H1 (cell line): ENCODE data around the gene CCDC110. TPM values are rescaled to one million over a fixed set of nuclear protein-coding genes. Genes with fewer than 3 reads are reported as not detected.

Experiments used
- CTCF ChIA-PET: fragments of 300-600 bp; sonication (Branson Sonifier 250); formaldehyde crosslinking; loops from one replicate; lab custom pipeline; 2021; ENCODE audit not compliant: partially characterized antibody; lab: Charles Lee
- POLR2A ChIA-PET: fragments of 300-600 bp; sonication (Branson Sonifier 250); formaldehyde crosslinking; loops from one replicate; lab custom pipeline; 2021; ENCODE audit warnings: inconsistent platforms; ENCODE audit not compliant: partially characterized antibody; lab: Charles Lee
- DNase-seq, 2 experiments: peaks; one replicate each; pipeline versions ENCODE4 v3.0.0 to v3.0.0-alpha.2; 2010 to 2022; ENCODE audit warnings: low spot score in 2 of 2, low read depth in 1 of 2, mixed read lengths in 1 of 2
- FAIRE-seq: peaks from 2 replicates; lab custom pipeline; 2011; peaks lifted over from hg19 to GRCh38; lab: Jason Lieb, UNC
- H2AFZ ChIP-seq: 2 replicates; pipeline ENCODE4 v1.8.1; 2012; ENCODE audit warnings: low read length, inconsistent platforms
- H2AK5ac ChIP-seq: 2 replicates; pipeline ENCODE4 v1.6.1; 2013; ENCODE audit warnings: low read depth, low read length
- H2BK120ac ChIP-seq: replicated peaks from 2 replicates; pipeline ENCODE3; 2013; ENCODE audit warnings: low read depth, low read length, inconsistent platforms
- H2BK12ac ChIP-seq: 2 replicates; pipeline ENCODE4 v1.6.1; 2013; ENCODE audit warnings: low read depth, low read length
- H2BK15ac ChIP-seq: 2 replicates; pipeline ENCODE4 v1.6.1; 2013; ENCODE audit warnings: low read length
- H2BK20ac ChIP-seq: 2 replicates; pipeline ENCODE4 v1.6.1; 2013; ENCODE audit warnings: low read length
- H2BK5ac ChIP-seq: 2 replicates; pipeline ENCODE4 v1.6.1; 2013; ENCODE audit warnings: low read depth, low read length
- H3K14ac ChIP-seq: 2 replicates; pipeline ENCODE4 v1.6.1; 2013; ENCODE audit warnings: inconsistent platforms; ENCODE audit not compliant: insufficient read length
- H3K18ac ChIP-seq: 2 replicates; pipeline ENCODE4 v1.6.1; 2013; ENCODE audit warnings: low read length; ENCODE audit errors: extremely low read depth
- H3K23ac ChIP-seq: 2 replicates; pipeline ENCODE4 v1.6.1; 2013; ENCODE audit warnings: inconsistent platforms; ENCODE audit not compliant: insufficient read length
- H3K23me2 ChIP-seq: 2 replicates; pipeline ENCODE4 v1.6.1; 2013; ENCODE audit warnings: low read depth, low read length
- H3K27ac ChIP-seq: 2 replicates; pipeline ENCODE4 v1.6.1; 2011; ENCODE audit warnings: low read depth, low read length, inconsistent platforms
- H3K27me3 ChIP-seq, 4 experiments: replicated peaks in 1 of 4; 1 replicate in 1 of 4; 2 replicates in 3 of 4; pipeline versions ENCODE4 v1.6.1 to v1.8.1; 2011 to 2013; ENCODE audit warnings: low read length in 3 of 4, mild to moderate bottlenecking in 3 of 4, inconsistent platforms in 2 of 4, mixed read lengths in 2 of 4, moderate library complexity in 1 of 4; ENCODE audit not compliant: control insufficient read depth in 3 of 4, insufficient read depth in 3 of 4; ENCODE audit errors: extremely low read depth in 1 of 4
- H3K36me3 ChIP-seq, 4 experiments: 2 replicates each; pipeline versions ENCODE4 v1.6.1 to v1.8.1; 2011 to 2013; ENCODE audit warnings: mild to moderate bottlenecking in 4 of 4, low read length in 3 of 4, moderate library complexity in 2 of 4, control low read depth in 1 of 4, inconsistent platforms in 1 of 4; ENCODE audit not compliant: insufficient read depth in 4 of 4, control insufficient read depth in 2 of 4
- H3K4ac ChIP-seq: replicated peaks from 2 replicates; pipeline ENCODE3; 2013; ENCODE audit warnings: low read length, low read depth, mixed read lengths, inconsistent platforms; ENCODE audit not compliant: insufficient read length
- H3K4me1 ChIP-seq, 4 experiments: replicated peaks in 1 of 4; 1 replicate in 1 of 4; 2 replicates in 3 of 4; pipeline versions ENCODE4 v1.6.1 to v1.8.1; 2011 to 2013; ENCODE audit warnings: low read length in 3 of 4, inconsistent platforms in 2 of 4, mixed read lengths in 1 of 4; ENCODE audit not compliant: insufficient read depth in 4 of 4, control insufficient read depth in 3 of 4
- H3K4me2 ChIP-seq, 2 experiments: 2 replicates each; pipeline versions ENCODE4 v1.6.1 to v1.8.1; 2011 to 2013; ENCODE audit warnings: low read depth in 2 of 2, low read length in 2 of 2, control low read depth in 1 of 2, inconsistent platforms in 1 of 2, mild to moderate bottlenecking in 1 of 2; ENCODE audit not compliant: insufficient read depth in 1 of 2
- H3K4me3 ChIP-seq, 4 experiments: fragments of 200-600, 300-600 bp in 1 of 4; sonication (generic), shearing (Covaris generic), sonication (Bioruptor Twin) in 1 of 4; 2 replicates each; pipeline versions ENCODE4 v1.5.1 to v1.8.1; 2011 to 2016; ENCODE audit warnings: low read length in 4 of 4, low read depth in 3 of 4, control low read depth in 2 of 4, inconsistent platforms in 2 of 4, mild to moderate bottlenecking in 2 of 4, mixed read lengths in 1 of 4, moderate library complexity in 1 of 4; ENCODE audit not compliant: insufficient read depth in 2 of 4; ENCODE audit errors: extremely low read depth in 1 of 4
- H3K56ac ChIP-seq: replicated peaks from 2 replicates; pipeline ENCODE3; 2013; ENCODE audit warnings: low read depth, mild to moderate bottlenecking, mixed read lengths, low read length, inconsistent platforms; ENCODE audit not compliant: insufficient read length
- H3K79me1 ChIP-seq: 2 replicates; pipeline ENCODE4 v1.6.1; 2013; ENCODE audit warnings: low read depth, low read length, control low read depth
- H3K79me2 ChIP-seq, 2 experiments: 2 replicates each; pipeline versions ENCODE4 v1.6.1 to v1.8.1; 2012 to 2013; ENCODE audit warnings: low read length in 2 of 2, mild to moderate bottlenecking in 2 of 2, inconsistent platforms in 1 of 2; ENCODE audit not compliant: insufficient read depth in 2 of 2, control insufficient read depth in 1 of 2
- H3K9ac ChIP-seq, 4 experiments: replicated peaks in 1 of 4; 1 replicate in 1 of 4; 2 replicates in 3 of 4; pipeline versions ENCODE4 v1.6.1 to v1.8.1; 2011 to 2013; ENCODE audit warnings: low read depth in 3 of 4, low read length in 3 of 4, control low read depth in 2 of 4, mild to moderate bottlenecking in 2 of 4, moderate library complexity in 2 of 4, inconsistent platforms in 1 of 4; ENCODE audit errors: extremely low read depth in 1 of 4
- H3K9me3 ChIP-seq, 2 experiments: 2 replicates each; pipeline versions ENCODE4 v1.6.1 to v1.8.1; 2012 to 2013; ENCODE audit warnings: mild to moderate bottlenecking in 2 of 2, moderate library complexity in 2 of 2, control low read depth in 1 of 2, inconsistent platforms in 1 of 2, low read depth in 1 of 2, low read length in 1 of 2, mixed read lengths in 1 of 2; ENCODE audit not compliant: insufficient read depth in 2 of 2
- H4K20me1 ChIP-seq, 2 experiments: replicated peaks in 1 of 2; 2 replicates each; pipeline versions ENCODE3 to v1.8.1; 2011 to 2013; ENCODE audit warnings: inconsistent platforms in 2 of 2, low read length in 2 of 2, mild to moderate bottlenecking in 1 of 2; ENCODE audit not compliant: insufficient read depth in 2 of 2, control insufficient read depth in 1 of 2
- H4K5ac ChIP-seq: 2 replicates; pipeline ENCODE4 v1.6.1; 2013; ENCODE audit warnings: low read length, low read depth, mixed read lengths, inconsistent platforms; ENCODE audit not compliant: insufficient read length
- H4K8ac ChIP-seq: 2 replicates; pipeline ENCODE4 v1.8.0; 2013; ENCODE audit warnings: mild to moderate bottlenecking, moderate library complexity, low read length, inconsistent platforms; ENCODE audit not compliant: insufficient read depth; ENCODE audit errors: extremely low read depth
- H4K91ac ChIP-seq: replicated peaks from 2 replicates; pipeline ENCODE3; 2013; ENCODE audit warnings: low read length, mixed read lengths, inconsistent platforms; ENCODE audit not compliant: insufficient read length
- CBX5 ChIP-seq: fragments of 300-800, 300-1000 bp; sonication (generic); IDR thresholded peaks from 2 replicates; pipeline ENCODE4 v1.7.1; 2016; ENCODE audit warnings: antibody characterized with exemption, low read length, low read depth
- FOSL1 ChIP-seq: IDR thresholded peaks from 2 replicates; pipeline ENCODE4 v1.6.1; 2011; ENCODE audit warnings: mild to moderate bottlenecking, low read depth, low read length, moderate library complexity; ENCODE audit not compliant: insufficient read depth
- GABPA ChIP-seq: IDR thresholded peaks from 2 replicates; pipeline ENCODE4 v1.6.1; 2011; ENCODE audit warnings: mild to moderate bottlenecking, low read length, moderate library complexity, borderline replicate concordance; ENCODE audit not compliant: insufficient read depth
- KDM5A ChIP-seq: fragments of 200-600 bp; IDR thresholded peaks from 2 replicates; pipeline ENCODE4 v1.7.1; 2012; ENCODE audit warnings: mild to moderate bottlenecking, low read length, inconsistent platforms, mixed read lengths
- MAX ChIP-seq: IDR thresholded peaks from 2 replicates; pipeline ENCODE4 v1.6.1; 2012; ENCODE audit warnings: inconsistent platforms
- NRF1 ChIP-seq: IDR thresholded peaks from 2 replicates; pipeline ENCODE4 v1.6.1; 2011; ENCODE audit warnings: mild to moderate bottlenecking, low read depth, low read length, improper control_type of control experiment
- POU5F1 ChIP-seq: IDR thresholded peaks from 2 replicates; pipeline ENCODE4 v1.6.1; 2011; ENCODE audit warnings: low read depth, mild to moderate bottlenecking, low read length, moderate library complexity
- RFX5 ChIP-seq: IDR thresholded peaks from 2 replicates; pipeline ENCODE4 v1.6.1; 2011; ENCODE audit warnings: low read depth, low read length, improper control_type of control experiment, borderline replicate concordance
- SP1 ChIP-seq: IDR thresholded peaks from 2 replicates; pipeline ENCODE4 v1.6.1; 2011; ENCODE audit warnings: low read depth, low read length
- TAF7 ChIP-seq: optimal IDR thresholded peaks from 2 replicates; pipeline ENCODE3; 2011; ENCODE audit warnings: low read depth, mild to moderate bottlenecking, inconsistent platforms, low read length, moderate library complexity, borderline replicate concordance
- ZNF274 ChIP-seq: IDR thresholded peaks from 2 replicates; pipeline ENCODE4 v1.7.0; 2012; ENCODE audit warnings: low read length, borderline replicate concordance; ENCODE audit errors: extremely low read depth
- WGBS, 2 experiments: shearing (Covaris generic) in 1 of 2; methylation state at CpG; one replicate each; pipeline versions ENCODE4 v1.1.6 to v1.1.7; 2013 to 2015; ENCODE audit warnings: low lambda C conversion rate in 2 of 2, mixed read lengths in 2 of 2, inconsistent platforms in 1 of 2, low coverage in 1 of 2, missing lambda C conversion rate in 1 of 2; ENCODE audit not compliant: insufficient replicate concordance in 2 of 2, insufficient coverage in 1 of 2, insufficient read length in 1 of 2; ENCODE audit errors: extremely low coverage in 1 of 2, missing lambda C conversion rate in 1 of 2; 5-methylcytosine and 5-hydroxymethylcytosine counted together
- polyA plus RNA-seq, 7 experiments: library from polyadenylated mRNA; depleted of rRNA in 3 of 7; stranded (reverse) in 5 of 7; unstranded in 2 of 7; fragments of >200 nt in 5 of 7; fragments of 200-250 nt in 2 of 7; gene quantifications; 1 replicate in 5 of 7; 2 replicates in 1 of 7; 4 replicates in 1 of 7; pipeline versions ENCODE4 v1.2.1 to v1.2.3, GENCODE V29; 2011 to 2013; ENCODE audit warnings: missing spikeins in 2 of 7, mixed read lengths in 2 of 7
- total RNA-seq: library from RNA; stranded (reverse); fragmentation: NEBNext Ultra II Directional; extraction: Animal tissue kit (Norgen Biotek cat#: 25700); gene quantifications from 2 replicates; pipeline ENCODE4 v1.2.1, GENCODE V29; 2021
- TF ChIP-seq, protein P1 (sequence below): IDR thresholded peaks from 2 replicates; pipeline ENCODE4 v1.6.1; 2012; ENCODE audit warnings: low read length, inconsistent platforms

CCDC110 gene
- total and polyA plus RNA-seq, 2 of the 8 experiments (the other 6 are each of a cell fraction or from before 2014, with no cell fraction given): 0.33 to 3.1 TPM

DNA sequence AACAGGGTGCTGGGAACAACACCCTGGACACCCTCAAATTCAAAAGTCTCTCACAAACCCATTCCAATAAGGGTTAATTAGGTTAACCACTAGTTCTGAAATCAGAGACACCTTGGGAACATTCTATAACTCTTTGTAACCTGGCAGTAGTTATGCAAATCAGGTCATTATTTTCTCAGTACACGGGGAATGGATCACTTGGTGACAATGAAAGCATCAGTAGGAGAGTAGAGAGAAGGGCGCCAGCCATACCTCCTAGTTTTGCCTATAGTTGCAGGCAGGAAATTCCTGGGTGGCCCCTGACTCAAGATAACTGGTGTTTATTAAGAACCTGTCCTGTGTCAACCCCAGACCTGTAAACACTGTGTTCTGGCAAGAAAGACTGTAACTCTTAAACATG, 2.5 kb downstream of the CCDC110 start:
- no peak overlapping the region for H4K91ac ChIP-seq
- H4K20me1 ChIP-seq: no peaks in the 10 kb centered on the region
- WGBS, 2 experiments: 83% methylated on average over 2 of the region's 2 CpGs; no CpG with 5 or more reads in 1 of the 2 experiments
- no peak overlapping the region for H2BK12ac ChIP-seq
- H2BK120ac ChIP-seq: no peak overlapping the region
- no peak overlapping the region for H3K18ac ChIP-seq
- H3K79me1 ChIP-seq: no peaks in the 10 kb centered on the region
- H3K56ac ChIP-seq: no peak overlapping the region
- no peak overlapping the region for H3K4me3 ChIP-seq
- H3K9me3 ChIP-seq: no peaks in the 10 kb centered on the region
- H2BK15ac ChIP-seq: no peak overlapping the region
- H2BK5ac ChIP-seq: no peak overlapping the region
- H2AK5ac ChIP-seq: no peak overlapping the region
- peaks cover 0 to 4% (median 0%) of the 10 kb centered on the region in 4 experiments; a peak in 2 of 7 replicates for H3K27me3 ChIP-seq
- no peaks in the 10 kb centered on the region for H3K79me2 ChIP-seq
- H2BK20ac ChIP-seq: no peak overlapping the region
- peaks cover 5% of the 10 kb centered on the region for H3K23me2 ChIP-seq
- DNase-seq (no peak), FAIRE-seq (no peak)
- no peak overlapping the region for H2AFZ ChIP-seq
- no peak overlapping the region for H3K4ac ChIP-seq
- H3K27ac ChIP-seq: no peak overlapping the region
- H3K23ac ChIP-seq: no peak overlapping the region
- H3K4me2 ChIP-seq: no peak overlapping the region
- H3K36me3 ChIP-seq: no peaks in the 10 kb centered on the region
- H4K5ac ChIP-seq: no peak overlapping the region
- no peak overlapping the region for H3K9ac ChIP-seq
- H3K4me1 ChIP-seq: peaks cover 0 to 3% (median under 1%) of the 10 kb centered on the region in 4 experiments; a peak in 5 of 7 replicates
- CTCF ChIA-PET: interaction anchor here (1.7 to 1.8 kb wide), 2 partner anchors 128 to 568 kb away, joined by 4 to 6 read pairs; no protein-coding TSS in a partner anchor
- no peak overlapping the region for H4K8ac ChIP-seq
- H3K14ac ChIP-seq: no peak overlapping the region
- POLR2A ChIA-PET: interaction anchor here (0.7 kb wide), 1 partner anchor 66 kb away, joined by 3 read pairs; the partner anchor contains the start of gene PDLIM3
- TF ChIP-seq TAF7 (no peak), SP1 (no peak), ZNF274 (no peak), GABPA (no peak), RFX5 (no peak), CBX5 (no peak), FOSL1 (no peak), MAX (no peak), NRF1 (no peak), POU5F1 (no peak), KDM5A (no peak)
- TF ChIP-seq, protein P1, sequence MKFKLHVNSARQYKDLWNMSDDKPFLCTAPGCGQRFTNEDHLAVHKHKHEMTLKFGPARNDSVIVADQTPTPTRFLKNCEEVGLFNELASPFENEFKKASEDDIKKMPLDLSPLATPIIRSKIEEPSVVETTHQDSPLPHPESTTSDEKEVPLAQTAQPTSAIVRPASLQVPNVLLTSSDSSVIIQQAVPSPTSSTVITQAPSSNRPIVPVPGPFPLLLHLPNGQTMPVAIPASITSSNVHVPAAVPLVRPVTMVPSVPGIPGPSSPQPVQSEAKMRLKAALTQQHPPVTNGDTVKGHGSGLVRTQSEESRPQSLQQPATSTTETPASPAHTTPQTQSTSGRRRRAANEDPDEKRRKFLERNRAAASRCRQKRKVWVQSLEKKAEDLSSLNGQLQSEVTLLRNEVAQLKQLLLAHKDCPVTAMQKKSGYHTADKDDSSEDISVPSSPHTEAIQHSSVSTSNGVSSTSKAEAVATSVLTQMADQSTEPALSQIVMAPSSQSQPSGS: no peak
